ENCODE measurements around the gene CLSTN2. TPM values are rescaled to one million over a fixed set of nuclear protein-coding genes. Genes with fewer than 3 reads are reported as not detected.

Gene CLSTN2
- total RNA-seq, 1 experiment from 2014 or later: 0.02 TPM

- no peak overlapping the region for H3K4me2 ChIP-seq (ENCODE audit: low read length)
- H3K27ac ChIP-seq (ENCODE audit: low read depth, low read length): no peak overlapping the region
- H3K9me3 ChIP-seq (ENCODE audit: control insufficient read depth in 1 of 2, insufficient read depth in 1 of 2, low read depth in 1 of 2, low read length in 2 of 2): no peaks in the 10 kb centered on the region
- CTCF ChIA-PET: no interaction called here
- H3K4me1 ChIP-seq (ENCODE audit: control insufficient read depth in 1 of 2, insufficient read depth in 2 of 2, low read length in 2 of 2): no peaks in the 10 kb centered on the region
- DNase-seq (ENCODE audit: low read depth, low spot score) (no peak), ATAC-seq (no peak)
- BruUV-seq (replicated peaks): no TSS peak
- no peak overlapping the region for H3K9ac ChIP-seq (ENCODE audit: low read length)
- H4K20me1 ChIP-seq (ENCODE audit: insufficient read depth): no peaks in the 10 kb centered on the region
- TF ChIP-seq FOSL1 (IDR thresholded peaks at IDR 0.05; ENCODE audit: low read depth): no peak
- TF ChIP-seq TCF7L2 (IDR thresholded peaks at IDR 0.05; ENCODE audit: borderline replicate concordance, extremely low read depth, insufficient read depth, insufficient read length): no peak
- TF ChIP-seq ZNF274 (IDR thresholded peaks at IDR 0.05; ENCODE audit: low read depth, low read length): no peak
- TF ChIP-seq, protein P1, sequence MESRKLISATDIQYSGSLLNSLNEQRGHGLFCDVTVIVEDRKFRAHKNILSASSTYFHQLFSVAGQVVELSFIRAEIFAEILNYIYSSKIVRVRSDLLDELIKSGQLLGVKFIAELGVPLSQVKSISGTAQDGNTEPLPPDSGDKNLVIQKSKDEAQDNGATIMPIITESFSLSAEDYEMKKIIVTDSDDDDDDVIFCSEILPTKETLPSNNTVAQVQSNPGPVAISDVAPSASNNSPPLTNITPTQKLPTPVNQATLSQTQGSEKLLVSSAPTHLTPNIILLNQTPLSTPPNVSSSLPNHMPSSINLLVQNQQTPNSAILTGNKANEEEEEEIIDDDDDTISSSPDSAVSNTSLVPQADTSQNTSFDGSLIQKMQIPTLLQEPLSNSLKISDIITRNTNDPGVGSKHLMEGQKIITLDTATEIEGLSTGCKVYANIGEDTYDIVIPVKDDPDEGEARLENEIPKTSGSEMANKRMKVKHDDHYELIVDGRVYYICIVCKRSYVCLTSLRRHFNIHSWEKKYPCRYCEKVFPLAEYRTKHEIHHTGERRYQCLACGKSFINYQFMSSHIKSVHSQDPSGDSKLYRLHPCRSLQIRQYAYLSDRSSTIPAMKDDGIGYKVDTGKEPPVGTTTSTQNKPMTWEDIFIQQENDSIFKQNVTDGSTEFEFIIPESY (IDR thresholded peaks at IDR 0.05; ENCODE audit: extremely low read depth, insufficient replicate concordance, low read length): no peak
- TF ChIP-seq, protein P2, sequence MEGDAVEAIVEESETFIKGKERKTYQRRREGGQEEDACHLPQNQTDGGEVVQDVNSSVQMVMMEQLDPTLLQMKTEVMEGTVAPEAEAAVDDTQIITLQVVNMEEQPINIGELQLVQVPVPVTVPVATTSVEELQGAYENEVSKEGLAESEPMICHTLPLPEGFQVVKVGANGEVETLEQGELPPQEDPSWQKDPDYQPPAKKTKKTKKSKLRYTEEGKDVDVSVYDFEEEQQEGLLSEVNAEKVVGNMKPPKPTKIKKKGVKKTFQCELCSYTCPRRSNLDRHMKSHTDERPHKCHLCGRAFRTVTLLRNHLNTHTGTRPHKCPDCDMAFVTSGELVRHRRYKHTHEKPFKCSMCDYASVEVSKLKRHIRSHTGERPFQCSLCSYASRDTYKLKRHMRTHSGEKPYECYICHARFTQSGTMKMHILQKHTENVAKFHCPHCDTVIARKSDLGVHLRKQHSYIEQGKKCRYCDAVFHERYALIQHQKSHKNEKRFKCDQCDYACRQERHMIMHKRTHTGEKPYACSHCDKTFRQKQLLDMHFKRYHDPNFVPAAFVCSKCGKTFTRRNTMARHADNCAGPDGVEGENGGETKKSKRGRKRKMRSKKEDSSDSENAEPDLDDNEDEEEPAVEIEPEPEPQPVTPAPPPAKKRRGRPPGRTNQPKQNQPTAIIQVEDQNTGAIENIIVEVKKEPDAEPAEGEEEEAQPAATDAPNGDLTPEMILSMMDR (IDR thresholded peaks at IDR 0.05 in 2 of 3, conservative IDR thresholded peaks at IDR 0.05 in 1 of 3; ENCODE audit: borderline replicate concordance in 1 of 3, insufficient read depth in 1 of 3, low read depth in 2 of 3, low read length in 2 of 3): no peak
- TF ChIP-seq YY1 (IDR thresholded peaks at IDR 0.05; ENCODE audit: extremely low read depth, insufficient replicate concordance, low read depth, low read length): no peak
- TF ChIP-seq ZFX (IDR thresholded peaks at IDR 0.05): no peak
- TF ChIP-seq, protein P3, sequence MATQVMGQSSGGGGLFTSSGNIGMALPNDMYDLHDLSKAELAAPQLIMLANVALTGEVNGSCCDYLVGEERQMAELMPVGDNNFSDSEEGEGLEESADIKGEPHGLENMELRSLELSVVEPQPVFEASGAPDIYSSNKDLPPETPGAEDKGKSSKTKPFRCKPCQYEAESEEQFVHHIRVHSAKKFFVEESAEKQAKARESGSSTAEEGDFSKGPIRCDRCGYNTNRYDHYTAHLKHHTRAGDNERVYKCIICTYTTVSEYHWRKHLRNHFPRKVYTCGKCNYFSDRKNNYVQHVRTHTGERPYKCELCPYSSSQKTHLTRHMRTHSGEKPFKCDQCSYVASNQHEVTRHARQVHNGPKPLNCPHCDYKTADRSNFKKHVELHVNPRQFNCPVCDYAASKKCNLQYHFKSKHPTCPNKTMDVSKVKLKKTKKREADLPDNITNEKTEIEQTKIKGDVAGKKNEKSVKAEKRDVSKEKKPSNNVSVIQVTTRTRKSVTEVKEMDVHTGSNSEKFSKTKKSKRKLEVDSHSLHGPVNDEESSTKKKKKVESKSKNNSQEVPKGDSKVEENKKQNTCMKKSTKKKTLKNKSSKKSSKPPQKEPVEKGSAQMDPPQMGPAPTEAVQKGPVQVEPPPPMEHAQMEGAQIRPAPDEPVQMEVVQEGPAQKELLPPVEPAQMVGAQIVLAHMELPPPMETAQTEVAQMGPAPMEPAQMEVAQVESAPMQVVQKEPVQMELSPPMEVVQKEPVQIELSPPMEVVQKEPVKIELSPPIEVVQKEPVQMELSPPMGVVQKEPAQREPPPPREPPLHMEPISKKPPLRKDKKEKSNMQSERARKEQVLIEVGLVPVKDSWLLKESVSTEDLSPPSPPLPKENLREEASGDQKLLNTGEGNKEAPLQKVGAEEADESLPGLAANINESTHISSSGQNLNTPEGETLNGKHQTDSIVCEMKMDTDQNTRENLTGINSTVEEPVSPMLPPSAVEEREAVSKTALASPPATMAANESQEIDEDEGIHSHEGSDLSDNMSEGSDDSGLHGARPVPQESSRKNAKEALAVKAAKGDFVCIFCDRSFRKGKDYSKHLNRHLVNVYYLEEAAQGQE (IDR thresholded peaks at IDR 0.05; ENCODE audit: low read depth): no peak
- no peak for TF ChIP-seq POLR2A (IDR thresholded peaks at IDR 0.05; ENCODE audit: borderline replicate concordance, extremely low read depth, insufficient read depth, insufficient read length)
- TF ChIP-seq EZH2 (IDR thresholded peaks at IDR 0.05): no peak
- no peak for TF ChIP-seq ELF1 (IDR thresholded peaks at IDR 0.05; ENCODE audit: borderline replicate concordance, low read depth)
- no peak for TF ChIP-seq JUND (IDR thresholded peaks at IDR 0.05)
- TF ChIP-seq, protein P4, sequence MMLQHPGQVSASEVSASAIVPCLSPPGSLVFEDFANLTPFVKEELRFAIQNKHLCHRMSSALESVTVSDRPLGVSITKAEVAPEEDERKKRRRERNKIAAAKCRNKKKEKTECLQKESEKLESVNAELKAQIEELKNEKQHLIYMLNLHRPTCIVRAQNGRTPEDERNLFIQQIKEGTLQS (IDR thresholded peaks at IDR 0.05): no peak
- TF ChIP-seq CEBPB (IDR thresholded peaks at IDR 0.05; ENCODE audit: low read depth): no peak
- no peak for TF ChIP-seq SRF (IDR thresholded peaks at IDR 0.05; ENCODE audit: low read depth)
- POLR2A ChIA-PET: no interaction called here
- RAD21 ChIA-PET (ENCODE audit: low non-redundant PET in 1 of 2, low total read pairs in 2 of 2, uncharacterized antibody in 2 of 2, unreplicated experiment in 2 of 2): no interaction called here
- H3K79me2 ChIP-seq (ENCODE audit: insufficient read depth, low read length): no peaks in the 10 kb centered on the region
- no peaks in the 10 kb centered on the region for H3K36me3 ChIP-seq (ENCODE audit: control insufficient read depth in 1 of 2, insufficient read depth in 2 of 2, low read length in 2 of 2)
- no peak overlapping the region for H2AFZ ChIP-seq (ENCODE audit: low read depth, low read length, poor library complexity, severe bottlenecking)
- no peaks in the 10 kb centered on the region for H3K9me2 ChIP-seq (ENCODE audit: insufficient read depth)
- intact Hi-C loops (cut with micrococcal nuclease): no loop called here
- H3K27me3 ChIP-seq (ENCODE audit: insufficient read depth, low read length): peaks cover 37% of the 10 kb centered on the region
- no peak overlapping the region for H3K4me3 ChIP-seq (replicated peaks in 1 of 2; ENCODE audit: low read depth in 1 of 2, low read length in 2 of 2)
Observed at GRCh38 chr3:140447136-140447535, 512.2 kb downstream of the CLSTN2 start.

All from HCT116 (cell line).